ENCODE data around the gene PIK3C3. TPM values are rescaled to one million over a fixed set of nuclear protein-coding genes. Genes with fewer than 3 reads are reported as not detected.

The PIK3C3 gene
- total RNA-seq, 3 donors from 2014 or later, result 46.2 to 57.1 (median 53.4) TPM

- no peaks in the 10 kb centered on the region for H3K9me3 ChIP-seq
- intact Hi-C loops (cut with DNase I, micrococcal nuclease), result no loop called here
- DNase-seq, result no peak
- no peaks in the 10 kb centered on the region for H3K4me1 ChIP-seq (ENCODE audit: low read depth)
- no peak for ATAC-seq
- H3K4me3 ChIP-seq, result no peak overlapping the region
- TF ChIP-seq CTCF (IDR thresholded peaks at IDR 0.05), result no peak
- H3K36me3 ChIP-seq (ENCODE audit: low read depth), result no peaks in the 10 kb centered on the region
Observed at GRCh38 chr18:42052122-42052708, 97.2 kb downstream of the PIK3C3 start.

GRCh38 chr18:42053188-42053781, 98.3 kb downstream of the PIK3C3 start:
- ATAC-seq (peak; percentile 79), DNase-seq (peak in 2 of 3 donors; percentile 35 to 38)
- no peaks in the 10 kb centered on the region for H3K9me3 ChIP-seq
- H3K4me1 ChIP-seq (ENCODE audit: low read depth), result no peaks in the 10 kb centered on the region
- intact Hi-C loops (cut with DNase I, micrococcal nuclease), result no loop called here
- H3K4me3 ChIP-seq, result no peak overlapping the region
- peak; percentile 63 for TF ChIP-seq CTCF (IDR thresholded peaks at IDR 0.05)
- no peaks in the 10 kb centered on the region for H3K36me3 ChIP-seq (ENCODE audit: low read depth)

- Histone ChIP-seq H3K36me3 (ENCODE audit: low read depth) (no peaks in the 10 kb centered on the region), H3K4me3 (no peak overlapping the region), H3K9me3 (no peaks in the 10 kb centered on the region), H3K4me1 (ENCODE audit: low read depth) (peaks cover 3% of the 10 kb centered on the region)
- no peak for TF ChIP-seq CTCF (IDR thresholded peaks at IDR 0.05)
- DNase-seq, result no peak
- intact Hi-C loops (cut with DNase I, micrococcal nuclease), result no loop called here
- no peak for ATAC-seq
Observed at GRCh38 chr18:42064109-42064508, 109.1 kb downstream of the PIK3C3 start.

GRCh38 chr18:42067518-42067917, 112.5 kb downstream of the PIK3C3 start:
- no peak overlapping the region for H3K4me3 ChIP-seq
- no peaks in the 10 kb centered on the region for H3K9me3 ChIP-seq
- no peaks in the 10 kb centered on the region for H3K36me3 ChIP-seq (ENCODE audit: low read depth)
- no peak for DNase-seq
- no peak for ATAC-seq
- intact Hi-C loops (cut with DNase I, micrococcal nuclease), result no loop called here
- no peak for TF ChIP-seq CTCF (IDR thresholded peaks at IDR 0.05)
- peaks cover 3% of the 10 kb centered on the region for H3K4me1 ChIP-seq (ENCODE audit: low read depth)

GRCh38 chr18:42068030-42068429, 113.0 kb downstream of the PIK3C3 start:
- no peaks in the 10 kb centered on the region for H3K9me3 ChIP-seq
- DNase-seq (no peak), ATAC-seq (peak; percentile 86)
- TF ChIP-seq CTCF (IDR thresholded peaks at IDR 0.05), result no peak
- no peak overlapping the region for H3K4me3 ChIP-seq
- peaks cover 3% of the 10 kb centered on the region for H3K4me1 ChIP-seq (ENCODE audit: low read depth)
- no peaks in the 10 kb centered on the region for H3K36me3 ChIP-seq (ENCODE audit: low read depth)
- intact Hi-C loops (cut with DNase I, micrococcal nuclease), result no loop called here

Data from mucosa of descending colon (tissue), 3 donors.